Endothelial cell of umbilical vein (primary cell): ENCODE data around the gene RIMBP2. TPM values are rescaled to one million over a fixed set of nuclear protein-coding genes. Genes with fewer than 3 reads are reported as not detected.

Source experiments
- BruUV-seq: library from RNA; stranded (reverse); fragments of 400-500 nt; replicated peaks from 2 replicates; lab custom pipeline; 2021; lab: Mats Ljungman, UMichigan
- CTCF ChIA-PET: fragments of 300-600, 350-600 bp; sonication (Branson Sonifier 250); formaldehyde crosslinking; loops from one replicate; lab custom pipeline; 2021; ENCODE audit warnings: antibody characterized with exemption, inconsistent platforms; lab: Charles Lee
- POLR2A ChIA-PET: fragments of 300-600, 350-600 bp; sonication (Branson Sonifier 250); formaldehyde crosslinking; loops from one replicate; lab custom pipeline; 2021; ENCODE audit warnings: antibody characterized with exemption, inconsistent platforms; lab: Charles Lee
- DNase-seq: peaks from one replicate; pipeline ENCODE4 v3.0.0-alpha.2; 2011; ENCODE audit warnings: low read depth, low spot score
- FAIRE-seq: peaks from 2 replicates; lab custom pipeline; 2011; peaks lifted over from hg19 to GRCh38; lab: Jason Lieb, UNC
- H2AFZ ChIP-seq: 2 replicates; pipeline ENCODE4 v1.6.0; 2012; ENCODE audit warnings: low read depth, low read length, control low read depth, inconsistent platforms
- H3K27ac ChIP-seq: 2 replicates; pipeline ENCODE4 v1.5.1; 2011; ENCODE audit warnings: low read depth, mild to moderate bottlenecking, control low read depth, low read length, moderate library complexity; ENCODE audit not compliant: insufficient read depth
- H3K27me3 ChIP-seq, 2 experiments: 2 replicates each; pipeline versions ENCODE4 v1.6.0 to v1.6.1; 2011; ENCODE audit warnings: low read length in 2 of 2, mixed read lengths in 1 of 2; ENCODE audit not compliant: control insufficient read depth in 2 of 2, insufficient read depth in 2 of 2
- H3K36me3 ChIP-seq, 2 experiments: 2 replicates in 1 of 2; 3 replicates in 1 of 2; pipeline ENCODE4 v1.5.1; 2011; ENCODE audit warnings: low read length in 2 of 2, mild to moderate bottlenecking in 1 of 2, moderate library complexity in 1 of 2; ENCODE audit not compliant: control insufficient read depth in 2 of 2, insufficient read depth in 2 of 2; ENCODE audit errors: extremely low read depth in 1 of 2
- H3K4me1 ChIP-seq: 3 replicates; pipeline ENCODE4 v1.5.1; 2011; ENCODE audit warnings: mild to moderate bottlenecking, low read length; ENCODE audit not compliant: control insufficient read depth, insufficient read depth; ENCODE audit errors: extremely low read depth
- H3K4me2 ChIP-seq: 2 replicates; pipeline ENCODE4 v1.6.1; 2011; ENCODE audit warnings: low read length, control low read depth, mixed read lengths; ENCODE audit not compliant: insufficient read depth
- H3K4me3 ChIP-seq, 3 experiments: fragments of 200-600 bp in 1 of 3; sonication (generic), shearing (Covaris generic) in 1 of 3; replicated peaks in 1 of 3; 2 replicates each; pipeline ENCODE4 v1.5.1; 2011 to 2016; ENCODE audit warnings: control low read depth in 3 of 3, low read length in 3 of 3, mild to moderate bottlenecking in 2 of 3, inconsistent platforms in 1 of 3, low read depth in 1 of 3, moderate library complexity in 1 of 3; ENCODE audit not compliant: insufficient read depth in 1 of 3
- H3K79me2 ChIP-seq: 2 replicates; pipeline ENCODE4 v1.6.0; 2012; ENCODE audit warnings: low read length, inconsistent platforms; ENCODE audit not compliant: control insufficient read depth, insufficient read depth
- H3K9ac ChIP-seq: replicated peaks from 2 replicates; pipeline ENCODE3; 2011; ENCODE audit warnings: low read length, control low read depth; ENCODE audit not compliant: insufficient read depth; ENCODE audit errors: extremely low read depth
- H3K9me1 ChIP-seq: replicated peaks from 3 replicates; pipeline ENCODE4 v1.6.0; 2011; ENCODE audit warnings: mild to moderate bottlenecking, low read length; ENCODE audit not compliant: control insufficient read depth, insufficient read depth; ENCODE audit errors: extremely low read depth
- H3K9me3 ChIP-seq: replicated peaks from 2 replicates; pipeline ENCODE4 v1.5.1; 2012; ENCODE audit warnings: low read length, inconsistent platforms; ENCODE audit not compliant: control insufficient read depth, insufficient read depth
- H4K20me1 ChIP-seq: replicated peaks from 2 replicates; pipeline ENCODE3; 2011; ENCODE audit warnings: mild to moderate bottlenecking, low read length; ENCODE audit not compliant: control insufficient read depth, insufficient read depth; ENCODE audit errors: extremely low read depth
- EZH2 ChIP-seq: IDR thresholded peaks from 2 replicates; pipeline ENCODE4 v1.6.1; 2012; ENCODE audit warnings: borderline replicate concordance, low read depth, mild to moderate bottlenecking, moderate library complexity, low read length, inconsistent platforms; ENCODE audit not compliant: severe bottlenecking
- FOS ChIP-seq: IDR thresholded peaks from 2 replicates; pipeline ENCODE4 v1.6.1; 2011; ENCODE audit warnings: mild to moderate bottlenecking, low read length, moderate library complexity, borderline replicate concordance; ENCODE audit not compliant: insufficient read depth
- JUN ChIP-seq: IDR thresholded peaks from 2 replicates; pipeline ENCODE4 v1.6.1; 2011; ENCODE audit warnings: borderline replicate concordance, low read depth; ENCODE audit not compliant: insufficient read length, insufficient read depth
- MYC ChIP-seq: IDR thresholded peaks from one replicate; pipeline ENCODE4 v1.6.1; 2011; ENCODE audit warnings: mild to moderate bottlenecking, low read depth, low read length
- POLR2A ChIP-seq: IDR thresholded peaks from 2 replicates; pipeline ENCODE4 v1.6.1; 2012; ENCODE audit warnings: low read depth, mild to moderate bottlenecking, control low read depth, low read length
- POLR2AphosphoS5 ChIP-seq: IDR thresholded peaks from 2 replicates; pipeline ENCODE4 v1.6.1; 2012; ENCODE audit warnings: low read depth, mild to moderate bottlenecking, control low read depth, low read length, moderate library complexity; ENCODE audit not compliant: insufficient read depth
- dilution Hi-C: fragments of 300-500 bp; cut with MboI; formaldehyde crosslinking; loops from one replicate; pipeline ENCODE4 v1.15.0; 2019; ENCODE audit warnings: low sequenced_read_pairs; ENCODE audit not compliant: extremely low pct_ligation_motif_present
- intact Hi-C: fragments of 100-400 bp; cut with micrococcal nuclease; formaldehyde crosslinking; loops from one replicate; pipeline ENCODE4 v1.10.0; 2022
- polyA plus RNA-seq, 4 experiments: library from polyadenylated mRNA; depleted of rRNA in 3 of 4; stranded (reverse) in 3 of 4; unstranded in 1 of 4; fragments of >200 nt; gene quantifications; 2 replicates each; pipeline versions ENCODE4 v1.2.1 to v1.2.3, GENCODE V29; 2011 to 2012; ENCODE audit warnings: missing spikeins in 1 of 4
- total RNA-seq: library from RNA; stranded (reverse); gene quantifications from 2 replicates; pipeline ENCODE4 v1.2.3, GENCODE V29; 2021
- TF ChIP-seq, protein P1 (sequence below), 2 donors: IDR thresholded peaks; 1 replicate in 1 of 2; 2 replicates in 1 of 2; pipeline ENCODE4 v1.5.1; 2011; ENCODE audit warnings: low read length in 2 of 2, mild to moderate bottlenecking in 2 of 2, moderate library complexity in 2 of 2, control low read depth in 1 of 2, inconsistent platforms in 1 of 2, low read depth in 1 of 2; ENCODE audit not compliant: insufficient read depth in 1 of 2; ENCODE audit errors: extremely low read depth in 1 of 2
- TF ChIP-seq, protein P2 (sequence below): IDR thresholded peaks from 2 replicates; pipeline ENCODE4 v1.6.1; 2011; ENCODE audit not compliant: insufficient read depth, insufficient read length

RIMBP2 gene
- total and polyA plus RNA-seq, 2 donors (not counting 3 experiments of a cell fraction or from before 2014, with no cell fraction given) = 0.04 TPM; not detected in 1

DNA sequence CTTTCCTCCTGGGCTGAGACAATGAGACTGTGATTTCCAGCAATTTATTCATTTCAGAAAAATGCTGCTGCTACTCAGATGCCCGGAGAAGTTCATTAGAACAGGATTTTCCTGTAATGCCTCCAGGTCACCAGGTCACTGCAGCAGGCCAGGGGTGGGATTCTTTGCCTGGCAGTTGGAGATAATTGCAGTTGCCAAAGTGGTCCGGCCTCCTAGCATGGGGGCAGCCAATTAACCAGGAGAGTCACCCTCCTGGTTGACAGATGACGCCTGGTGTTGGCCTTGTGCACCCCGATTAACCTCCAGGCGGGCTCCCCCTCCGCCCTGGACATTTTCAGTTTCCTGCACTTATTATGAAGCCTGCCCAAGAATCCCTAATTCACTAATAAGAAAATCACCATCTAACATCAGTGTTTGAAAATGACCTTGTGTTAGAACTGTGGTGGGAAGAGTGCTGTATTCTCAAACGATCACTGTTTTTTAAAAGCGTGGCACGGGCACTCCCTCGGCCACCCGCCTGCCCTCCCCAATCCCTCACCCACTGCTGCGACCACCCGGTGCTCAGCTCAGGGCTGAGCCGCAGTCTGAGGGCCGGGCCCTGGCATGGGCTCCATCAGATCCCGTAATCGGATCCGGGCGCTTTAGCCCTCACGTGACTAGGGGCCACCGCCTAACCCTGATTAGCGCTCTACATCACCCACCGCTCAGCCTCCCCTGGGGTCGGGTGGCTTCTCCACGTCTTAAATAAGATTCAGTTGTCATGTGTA, 12.9 kb downstream of the RIMBP2 start:
- no peak overlapping the region for H3K4me3 ChIP-seq
- no peak overlapping the region for H3K9ac ChIP-seq
- no peaks in the 10 kb centered on the region for H3K36me3 ChIP-seq
- H3K79me2 ChIP-seq = no peaks in the 10 kb centered on the region
- no peaks in the 10 kb centered on the region for H3K4me1 ChIP-seq
- TF ChIP-seq POLR2AphosphoS5 = no peak
- H2AFZ ChIP-seq = no peak overlapping the region
- H3K9me3 ChIP-seq = peaks cover 3% of the 10 kb centered on the region
- no peak overlapping the region for H3K27ac ChIP-seq
- FAIRE-seq = no peak
- no peaks in the 10 kb centered on the region for H4K20me1 ChIP-seq
- POLR2A ChIA-PET = no interaction called here
- no peaks in the 10 kb centered on the region for H3K9me1 ChIP-seq
- no peak for DNase-seq
- CTCF ChIA-PET = no interaction called here
- BruUV-seq = no TSS peak
- no peak overlapping the region for H3K4me2 ChIP-seq
- intact Hi-C loops = no loop called here
- H3K27me3 ChIP-seq = no peaks in the 10 kb centered on the region
- dilution Hi-C loops = no loop called here

DNA sequence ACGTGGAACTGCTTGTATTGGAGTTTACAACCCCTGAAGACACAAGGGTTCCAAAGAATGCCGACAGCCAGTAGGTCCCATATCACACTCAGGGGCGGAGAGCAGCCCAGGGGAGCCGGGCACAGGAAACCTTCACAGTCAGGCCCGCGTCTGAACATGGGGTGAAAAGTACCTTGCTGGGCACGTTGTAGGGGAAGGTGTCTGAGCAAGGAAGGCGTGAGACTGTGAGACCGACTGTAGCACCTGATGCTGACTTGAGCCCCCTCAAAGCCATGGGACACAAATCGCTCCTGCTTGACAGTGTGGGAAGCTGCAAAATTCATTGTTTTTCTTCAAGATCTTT, 14.7 kb downstream of the RIMBP2 start:
- Histone ChIP-seq H3K9me3 (peaks cover 4% of the 10 kb centered on the region), H2AFZ (no peak overlapping the region), H3K4me1 (no peaks in the 10 kb centered on the region), H3K27ac (no peak overlapping the region), H3K9ac (no peak overlapping the region), H3K4me3 (no peak overlapping the region), H3K9me1 (no peaks in the 10 kb centered on the region), H3K4me2 (no peak overlapping the region), H3K36me3 (no peaks in the 10 kb centered on the region), H3K79me2 (no peaks in the 10 kb centered on the region), H3K27me3 (no peaks in the 10 kb centered on the region), H4K20me1 (no peaks in the 10 kb centered on the region)
- ChIA-PET CTCF (no interaction called here), POLR2A (no interaction called here)
- no peak for FAIRE-seq
- intact Hi-C loops (no loop called here), dilution Hi-C loops (no loop called here)
- BruUV-seq = no TSS peak
- DNase-seq = no peak
- no peak for TF ChIP-seq JUN
- TF ChIP-seq POLR2A = no peak
- no peak for TF ChIP-seq EZH2
- no peak for TF ChIP-seq POLR2AphosphoS5
- TF ChIP-seq, protein P1, sequence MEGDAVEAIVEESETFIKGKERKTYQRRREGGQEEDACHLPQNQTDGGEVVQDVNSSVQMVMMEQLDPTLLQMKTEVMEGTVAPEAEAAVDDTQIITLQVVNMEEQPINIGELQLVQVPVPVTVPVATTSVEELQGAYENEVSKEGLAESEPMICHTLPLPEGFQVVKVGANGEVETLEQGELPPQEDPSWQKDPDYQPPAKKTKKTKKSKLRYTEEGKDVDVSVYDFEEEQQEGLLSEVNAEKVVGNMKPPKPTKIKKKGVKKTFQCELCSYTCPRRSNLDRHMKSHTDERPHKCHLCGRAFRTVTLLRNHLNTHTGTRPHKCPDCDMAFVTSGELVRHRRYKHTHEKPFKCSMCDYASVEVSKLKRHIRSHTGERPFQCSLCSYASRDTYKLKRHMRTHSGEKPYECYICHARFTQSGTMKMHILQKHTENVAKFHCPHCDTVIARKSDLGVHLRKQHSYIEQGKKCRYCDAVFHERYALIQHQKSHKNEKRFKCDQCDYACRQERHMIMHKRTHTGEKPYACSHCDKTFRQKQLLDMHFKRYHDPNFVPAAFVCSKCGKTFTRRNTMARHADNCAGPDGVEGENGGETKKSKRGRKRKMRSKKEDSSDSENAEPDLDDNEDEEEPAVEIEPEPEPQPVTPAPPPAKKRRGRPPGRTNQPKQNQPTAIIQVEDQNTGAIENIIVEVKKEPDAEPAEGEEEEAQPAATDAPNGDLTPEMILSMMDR (IDR thresholded peaks at IDR 0.05; ENCODE audit: extremely low read depth in 1 of 2, insufficient read depth in 1 of 2, low read depth in 1 of 2, low read length in 2 of 2) = no peak
- TF ChIP-seq MYC = no peak
- no peak for TF ChIP-seq FOS
- TF ChIP-seq, protein P2, sequence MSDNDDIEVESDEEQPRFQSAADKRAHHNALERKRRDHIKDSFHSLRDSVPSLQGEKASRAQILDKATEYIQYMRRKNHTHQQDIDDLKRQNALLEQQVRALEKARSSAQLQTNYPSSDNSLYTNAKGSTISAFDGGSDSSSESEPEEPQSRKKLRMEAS = no peak
